ENCODE data around the gene CYTH4. TPM values are rescaled to one million over a fixed set of nuclear protein-coding genes. Genes with fewer than 3 reads are reported as not detected.
A peak's percentile ranks its signal among the peaks of the same experiment; 100 is the strongest.

Gene CYTH4
- total RNA-seq, 2 experiments from 2014 or later, result 16.6 to 17.3 TPM

- no peak for DNase-seq
- no peak overlapping the region for H3K4me3 Mint-ChIP-seq
- H3K9me3 Mint-ChIP-seq, result peaks cover 3% of the 10 kb centered on the region
- no peaks in the 10 kb centered on the region for H3K27me3 Mint-ChIP-seq
- H3K27ac Mint-ChIP-seq, result peak overlapping the region; percentile 91
- peaks cover 77% of the 10 kb centered on the region for H3K4me1 Mint-ChIP-seq
- peaks cover 40% of the 10 kb centered on the region for H3K36me3 Mint-ChIP-seq
These were observed 20.6 kb downstream of the CYTH4 start for GRCh38 chr22:37302674-37303555.

GRCh38 chr22:37303821-37304274 is 21.5 kb downstream of the CYTH4 start:
- Mint-ChIP-seq H3K27ac (peak overlapping the region; percentile 91), H3K9me3 (peaks cover 3% of the 10 kb centered on the region), H3K27me3 (no peaks in the 10 kb centered on the region), H3K4me3 (peak overlapping the region; percentile 15), H3K36me3 (peaks cover 44% of the 10 kb centered on the region), H3K4me1 (peaks cover 82% of the 10 kb centered on the region)
- peak; percentile 78 for DNase-seq

- H3K4me3 Mint-ChIP-seq, result no peak overlapping the region
These were observed 22.5 kb downstream of the CYTH4 start for GRCh38 chr22:37304595-37305343.

GRCh38 chr22:37305887-37306286 is 23.6 kb downstream of the CYTH4 start:
- no peak for DNase-seq
- peaks cover 39% of the 10 kb centered on the region for H3K36me3 Mint-ChIP-seq
- H3K4me1 Mint-ChIP-seq, result peaks cover 91% of the 10 kb centered on the region
- no peak overlapping the region for H3K4me3 Mint-ChIP-seq
- peaks cover 3% of the 10 kb centered on the region for H3K9me3 Mint-ChIP-seq
- peak overlapping the region; percentile 97 for H3K27ac Mint-ChIP-seq
- H3K27me3 Mint-ChIP-seq, result no peaks in the 10 kb centered on the region

More at GRCh38 chr22:37304595-37305343, 22.5 kb downstream of the CYTH4 start:
- Mint-ChIP-seq H3K27me3 (no peaks in the 10 kb centered on the region), H3K9me3 (peaks cover 3% of the 10 kb centered on the region), H3K4me1 (peaks cover 89% of the 10 kb centered on the region), H3K27ac (peak overlapping the region; percentile 97), H3K36me3 (peaks cover 44% of the 10 kb centered on the region)
- DNase-seq, result no peak

- Mint-ChIP-seq H3K27ac (peak overlapping the region; percentile 97), H3K4me1 (peaks cover 90% of the 10 kb centered on the region), H3K4me3 (peak overlapping the region; percentile 11), H3K36me3 (peaks cover 35% of the 10 kb centered on the region), H3K9me3 (peaks cover 3% of the 10 kb centered on the region), H3K27me3 (no peaks in the 10 kb centered on the region)
- no peak for DNase-seq
These were observed 24.2 kb downstream of the CYTH4 start for GRCh38 chr22:37306494-37306829.

- Mint-ChIP-seq H3K27me3 (no peaks in the 10 kb centered on the region), H3K36me3 (peaks cover 32% of the 10 kb centered on the region), H3K4me3 (peak overlapping the region; percentile 68), H3K9me3 (peaks cover 3% of the 10 kb centered on the region), H3K27ac (peak overlapping the region; percentile 97), H3K4me1 (peaks cover 81% of the 10 kb centered on the region)
- DNase-seq, result no peak
These were observed 26.3 kb downstream of the CYTH4 start for GRCh38 chr22:37308385-37309200.

GRCh38 chr22:37309211-37310074 is 27.1 kb downstream of the CYTH4 start:
- Mint-ChIP-seq H3K4me1 (peaks cover 80% of the 10 kb centered on the region), H3K9me3 (peaks cover 3% of the 10 kb centered on the region), H3K36me3 (peaks cover 26% of the 10 kb centered on the region), H3K4me3 (peak overlapping the region; percentile 54), H3K27me3 (no peaks in the 10 kb centered on the region), H3K27ac (peak overlapping the region; percentile 84)
- DNase-seq, result peak; percentile 50

GRCh38 chr22:37310075-37310606 is 27.8 kb downstream of the CYTH4 start:
- H3K9me3 Mint-ChIP-seq, result peaks cover 3% of the 10 kb centered on the region
- H3K4me3 Mint-ChIP-seq, result peak overlapping the region; percentile 54
- H3K27me3 Mint-ChIP-seq, result no peaks in the 10 kb centered on the region
- H3K36me3 Mint-ChIP-seq, result peaks cover 26% of the 10 kb centered on the region
- peaks cover 82% of the 10 kb centered on the region for H3K4me1 Mint-ChIP-seq
- H3K27ac Mint-ChIP-seq, result peak overlapping the region; percentile 84
- DNase-seq, result no peak

- Mint-ChIP-seq H3K27me3 (peaks cover 2% of the 10 kb centered on the region), H3K4me3 (no peak overlapping the region), H3K36me3 (peaks cover 19% of the 10 kb centered on the region), H3K9me3 (peaks cover 3% of the 10 kb centered on the region), H3K27ac (peak overlapping the region; percentile 54), H3K4me1 (peaks cover 76% of the 10 kb centered on the region)
- DNase-seq, result no peak
These were observed 28.7 kb downstream of the CYTH4 start for GRCh38 chr22:37310815-37311595.

GRCh38 chr22:37311761-37312312 is 29.5 kb downstream of the CYTH4 start:
- no peak for DNase-seq
- Mint-ChIP-seq H3K4me3 (no peak overlapping the region), H3K27ac (no peak overlapping the region), H3K4me1 (peaks cover 71% of the 10 kb centered on the region), H3K9me3 (no peaks in the 10 kb centered on the region), H3K27me3 (peaks cover 4% of the 10 kb centered on the region), H3K36me3 (peaks cover 15% of the 10 kb centered on the region)

GRCh38 chr22:37312549-37313183 is 30.4 kb downstream of the CYTH4 start:
- Mint-ChIP-seq H3K4me1 (peaks cover 65% of the 10 kb centered on the region), H3K27me3 (peaks cover 4% of the 10 kb centered on the region), H3K36me3 (peaks cover 14% of the 10 kb centered on the region), H3K4me3 (no peak overlapping the region), H3K9me3 (no peaks in the 10 kb centered on the region), H3K27ac (peak overlapping the region; percentile 10)
- no peak for DNase-seq

- H3K9me3 Mint-ChIP-seq, result no peaks in the 10 kb centered on the region
- no peak for DNase-seq
- peaks cover 4% of the 10 kb centered on the region for H3K27me3 Mint-ChIP-seq
- peaks cover 9% of the 10 kb centered on the region for H3K36me3 Mint-ChIP-seq
- H3K4me1 Mint-ChIP-seq, result peaks cover 56% of the 10 kb centered on the region
- H3K4me3 Mint-ChIP-seq, result no peak overlapping the region
- peak overlapping the region; percentile 38 for H3K27ac Mint-ChIP-seq
These were observed 31.3 kb downstream of the CYTH4 start for GRCh38 chr22:37313376-37314314.
